Heart left ventricle (tissue), 16 donors: ENCODE measurements around the gene ACOXL. TPM values are rescaled to one million over a fixed set of nuclear protein-coding genes. Genes with fewer than 3 reads are reported as not detected.

ENCODE experiments used
- ATAC-seq, 4 donors: fragments of 200-7000 bp; cut with Tn5 transposase; one replicate each; pipeline ENCODE4 v1.9.1; 2020 to 2022; ENCODE audit warnings: moderate library complexity in 4 of 4, mild to moderate bottlenecking in 3 of 4, moderate number of reproducible peaks in 1 of 4
- DNase-seq, 5 donors: peaks; one replicate each; pipeline ENCODE4 v3.0.0-alpha.2; 2020
- H3K27ac ChIP-seq, 12 donors: fragments of 200-600 bp; sonication (generic) in 4 of 12; one replicate each; pipeline versions ENCODE4 v1.5.0 to v1.8.0; 2016 to 2022; ENCODE audit warnings: mild to moderate bottlenecking in 2 of 12
- H3K27me3 ChIP-seq, 9 donors: fragments of 200-600 bp; sonication (generic) in 2 of 9; one replicate each; pipeline versions ENCODE4 v1.5.1 to v1.8.0; 2016 to 2022; ENCODE audit warnings: mild to moderate bottlenecking in 3 of 9
- H3K36me3 ChIP-seq, 9 donors: fragments of 200-600 bp; sonication (generic) in 2 of 9; one replicate each; pipeline versions ENCODE4 v1.5.0 to v1.8.0; 2018 to 2022; ENCODE audit warnings: mild to moderate bottlenecking in 2 of 9
- H3K4me1 ChIP-seq, 12 donors: fragments of 200-600 bp; sonication (generic) in 4 of 12; one replicate each; pipeline versions ENCODE4 v1.5.0 to v1.8.0; 2016 to 2022; ENCODE audit warnings: mild to moderate bottlenecking in 3 of 12
- H3K4me3 ChIP-seq, 12 donors: fragments of 200-600 bp; sonication (generic) in 4 of 12; one replicate each; pipeline versions ENCODE4 v1.5.0 to v1.8.0; 2017 to 2022; ENCODE audit warnings: mild to moderate bottlenecking in 9 of 12, moderate library complexity in 4 of 12
- H3K9me3 ChIP-seq, 12 donors: fragments of 200-600 bp; sonication (generic) in 4 of 12; one replicate each; pipeline versions ENCODE4 v1.5.0 to v1.8.0; 2016 to 2022; ENCODE audit warnings: mild to moderate bottlenecking in 1 of 12
- POLR2A ChIP-seq, 2 donors: fragments of 450-650 bp; IDR thresholded peaks; one replicate each; pipeline ENCODE4 v1.6.1; 2017; ENCODE audit warnings: antibody characterized with exemption in 2 of 2, mild to moderate bottlenecking in 2 of 2, moderate library complexity in 2 of 2
- WGBS, 4 donors: extraction: QIAGEN DNeasy Blood & Tissue Kit in 2 of 4; methylation state at CpG; one replicate each; pipeline versions ENCODE4 v1.1.5 to v1.1.7; 2013 to 2018; 5-methylcytosine and 5-hydroxymethylcytosine counted together
- intact Hi-C, 10 donors: fragments of 100-400 bp; cut with DNase I; formaldehyde crosslinking; loops; one replicate each; pipeline versions ENCODE4 v1.11.1 to v1.14.2; 2022
- polyA plus RNA-seq, 2 donors: library from polyadenylated mRNA; stranded (reverse); fragments of 200-250 nt; gene quantifications; one replicate each; pipeline ENCODE4 v1.2.3, GENCODE V29; 2013
- total RNA-seq, 9 donors: library from RNA; depleted of rRNA in 2 of 9; stranded (reverse); fragments of >200 nt in 2 of 9; fragmentation: NEBNext Ultra II Directional in 3 of 9; extraction: Animal tissue kit (Norgen Biotek cat#: 25700) in 3 of 9; gene quantifications; one replicate each; pipeline versions ENCODE4 v1.1.0 to v1.2.4, GENCODE V29; 2016 to 2023
- TF ChIP-seq, protein P1 (sequence below), 12 donors: fragments of 200-600 bp; sonication (generic) in 4 of 12; IDR thresholded peaks; one replicate each; pipeline versions ENCODE4 v1.5.0 to v1.8.0; 2018 to 2022; ENCODE audit warnings: antibody characterized with exemption in 12 of 12, mild to moderate bottlenecking in 5 of 12
- donor health status: ischemic (EF 13 %, LVEDD 7.1; RV severe dilation, severe dysfunction).
- donor health status: healthy with polysubstance abuse.
- donor health status: DM: no; HTN: yes; CAD: no.
- donor health status: DM: no; HTN: no; CAD: no.
- donor health status: ischemic (EF 25% LVEDD 6.9; RV normal size, moderate dysfunction).
- donor health status: ischemic (EF 25% LVEDD 5.7; RV mildly dilated, moderate dysfunction).
- donor health status: healthy.
- donor health status: DM: yes; HTN: yes; CAD: no.
- donor health status: ischemic (EF 35%, LVEDD 5.7; RV mildly dilated, moderate dysfunction).
- donor health status: nonischemic (EF 11% LVEDD 7.7; RV severe dilation, severe dysfunction).
- donor health status: DM: yes; HTN: yes; CAD: no.
- donor health status: PGD.
- donor health status: ischemic (EF 29% LVEDD 5.4; RV normal size, mild dysfunction).
- donor health status: nonischemic (EF 23%, LVEDD 6.1; RV moderate dilation, normal function).

The ACOXL gene
- total and polyA plus RNA-seq, 11 donors = 0.25 TPM; not detected in 10

DNA sequence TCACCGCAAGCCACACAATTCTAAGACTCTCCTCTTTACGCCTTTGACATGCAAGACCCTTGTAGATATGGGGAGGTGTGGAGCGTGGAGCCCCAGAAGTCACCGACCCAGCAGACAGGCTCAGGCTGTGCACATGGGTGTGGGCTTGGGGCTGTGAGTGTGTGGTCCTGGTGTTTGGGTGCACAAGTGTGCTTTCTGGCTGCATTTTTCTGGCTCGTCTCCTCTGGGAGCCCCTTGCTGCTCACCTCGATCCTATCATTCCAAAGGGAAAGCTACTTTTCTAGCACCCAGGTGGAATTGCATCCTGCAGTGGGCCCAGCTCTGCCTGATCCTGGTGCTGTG, 143.0 kb downstream of the ACOXL start:
- Histone ChIP-seq H3K4me3 (no peak overlapping the region), H3K27ac (no peak overlapping the region), H3K4me1 (peaks cover 0 to 5% (median 0%) of the 10 kb centered on the region in 12 donors), H3K27me3 (peaks cover 0 to 4% (median 0%) of the 10 kb centered on the region in 9 donors), H3K9me3 (peaks cover 0 to 10% (median 0%) of the 10 kb centered on the region in 12 donors), H3K36me3 (no peaks in the 10 kb centered on the region)
- ATAC-seq (no peak), DNase-seq (no peak)
- WGBS, 4 donors = 81 to 93% (median 92%) methylated on average over 6 of the region's 6 CpGs
- no peak for TF ChIP-seq POLR2A (IDR thresholded peaks at IDR 0.05)
- TF ChIP-seq, protein P1, sequence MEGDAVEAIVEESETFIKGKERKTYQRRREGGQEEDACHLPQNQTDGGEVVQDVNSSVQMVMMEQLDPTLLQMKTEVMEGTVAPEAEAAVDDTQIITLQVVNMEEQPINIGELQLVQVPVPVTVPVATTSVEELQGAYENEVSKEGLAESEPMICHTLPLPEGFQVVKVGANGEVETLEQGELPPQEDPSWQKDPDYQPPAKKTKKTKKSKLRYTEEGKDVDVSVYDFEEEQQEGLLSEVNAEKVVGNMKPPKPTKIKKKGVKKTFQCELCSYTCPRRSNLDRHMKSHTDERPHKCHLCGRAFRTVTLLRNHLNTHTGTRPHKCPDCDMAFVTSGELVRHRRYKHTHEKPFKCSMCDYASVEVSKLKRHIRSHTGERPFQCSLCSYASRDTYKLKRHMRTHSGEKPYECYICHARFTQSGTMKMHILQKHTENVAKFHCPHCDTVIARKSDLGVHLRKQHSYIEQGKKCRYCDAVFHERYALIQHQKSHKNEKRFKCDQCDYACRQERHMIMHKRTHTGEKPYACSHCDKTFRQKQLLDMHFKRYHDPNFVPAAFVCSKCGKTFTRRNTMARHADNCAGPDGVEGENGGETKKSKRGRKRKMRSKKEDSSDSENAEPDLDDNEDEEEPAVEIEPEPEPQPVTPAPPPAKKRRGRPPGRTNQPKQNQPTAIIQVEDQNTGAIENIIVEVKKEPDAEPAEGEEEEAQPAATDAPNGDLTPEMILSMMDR (IDR thresholded peaks at IDR 0.05) = no peak
- intact Hi-C loops = no loop called here

GRCh38 chr2:110876167-110876999, 144.0 kb downstream of the ACOXL start:
- Histone ChIP-seq H3K36me3 (no peaks in the 10 kb centered on the region), H3K27ac (no peak overlapping the region), H3K27me3 (peaks cover 0 to 4% (median 0%) of the 10 kb centered on the region in 9 donors), H3K4me1 (peaks cover 0 to 5% (median 0%) of the 10 kb centered on the region in 12 donors), H3K4me3 (no peak overlapping the region), H3K9me3 (peaks cover 0 to 10% (median 0%) of the 10 kb centered on the region in 12 donors)
- ATAC-seq (no peak), DNase-seq (no peak)
- intact Hi-C loops = no loop called here
- 88 to 92% (median 90%) methylated on average over 15 to 18 of the region's 18 CpGs for WGBS, 4 donors
- TF ChIP-seq, protein P1 (IDR thresholded peaks at IDR 0.05) = no peak
- no peak for TF ChIP-seq POLR2A (IDR thresholded peaks at IDR 0.05)

GRCh38 chr2:110877031-110877827, 144.9 kb downstream of the ACOXL start:
- H3K27ac ChIP-seq = no peak overlapping the region
- no peak overlapping the region for H3K4me3 ChIP-seq
- peaks cover 0 to 4% (median 0%) of the 10 kb centered on the region in 9 donors for H3K27me3 ChIP-seq
- H3K9me3 ChIP-seq = peaks cover 0 to 10% (median 0%) of the 10 kb centered on the region in 12 donors
- whole genome bisulfite sequencing, 4 donors = 49 to 60% (median 53%) methylated on average over 16 to 18 of the region's 18 CpGs
- no peaks in the 10 kb centered on the region for H3K36me3 ChIP-seq
- no peak for TF ChIP-seq POLR2A (IDR thresholded peaks at IDR 0.05)
- TF ChIP-seq, protein P1 (IDR thresholded peaks at IDR 0.05) = no peak
- ATAC-seq (no peak), DNase-seq (no peak)
- H3K4me1 ChIP-seq = peaks cover 0 to 5% (median 0%) of the 10 kb centered on the region in 12 donors
- intact Hi-C loops = no loop called here

- intact Hi-C loops = no loop called here
- H3K36me3 ChIP-seq = no peaks in the 10 kb centered on the region
- H3K27ac ChIP-seq = no peak overlapping the region
- H3K4me1 ChIP-seq = peaks cover 0 to 5% (median 0%) of the 10 kb centered on the region in 12 donors
- DNase-seq (no peak), ATAC-seq (no peak)
- no peak overlapping the region for H3K4me3 ChIP-seq
- peaks cover 0 to 10% (median 0%) of the 10 kb centered on the region in 12 donors for H3K9me3 ChIP-seq
- peaks cover 0 to 4% (median 0%) of the 10 kb centered on the region in 9 donors for H3K27me3 ChIP-seq
- 84 to 95% (median 89%) methylated on average over 3 of the region's 3 CpGs for WGBS, 4 donors
- TF ChIP-seq, protein P1 (IDR thresholded peaks at IDR 0.05) = no peak
- no peak for TF ChIP-seq POLR2A (IDR thresholded peaks at IDR 0.05)
Observed at GRCh38 chr2:110878150-110878549, 145.8 kb downstream of the ACOXL start.
